Right lobe of liver (tissue), 4 donors: ENCODE results near the gene POGLUT2.

Source experiments
- CTCF ChIP-seq, 4 donors: fragments of 200-600 bp in 3 of 4; fragments of 450-650 bp in 1 of 4; IDR thresholded peaks; one replicate each; pipeline versions ENCODE4 v1.5.1 to v1.8.0; 2016 to 2022; ENCODE audit warnings: antibody characterized with exemption in 4 of 4, mild to moderate bottlenecking in 2 of 4
- POLR2A ChIP-seq: fragments of 450-650 bp; IDR thresholded peaks from one replicate; pipeline ENCODE4 v1.6.1; 2017; ENCODE audit warnings: antibody characterized with exemption, mild to moderate bottlenecking
- donor health status: DM: no; HTN: no; CAD: no.
- donor health status: DM: no; HTN: no; CAD: no.
- donor health status: DM: no; HTN: yes; CAD: no.

DNA sequence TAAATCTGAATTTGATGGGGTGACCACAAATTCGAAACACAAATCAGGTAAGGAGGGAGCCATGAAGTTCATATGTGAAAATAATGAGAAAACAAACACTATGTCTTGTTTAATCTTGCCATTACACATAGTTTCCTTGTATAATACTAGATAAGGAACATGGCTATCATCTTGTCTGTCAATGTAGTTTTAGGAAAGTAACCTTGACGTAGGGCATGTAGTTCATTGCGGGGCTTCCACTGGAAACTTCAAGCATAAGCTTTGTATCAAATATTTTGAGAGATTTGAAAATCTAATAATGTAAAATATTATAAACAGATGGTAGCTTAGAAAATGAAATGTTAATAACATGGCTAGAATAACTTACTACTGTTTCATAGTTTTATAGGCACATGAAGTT is 8.9 kb upstream of the POGLUT2 start:
- TF ChIP-seq CTCF (IDR thresholded peaks at IDR 0.05), result no peak
- no peak for TF ChIP-seq POLR2A
